SK-N-DZ (cell line): ENCODE measurements around the gene CUX1.
"Not testable (repeated sequence)": the region's sequence is repeated elsewhere in the genome, so short reads cannot be mapped to it uniquely, and the experiment has no call there.

Experiments used
- DNase-seq: peaks from one replicate; pipeline ENCODE4 v3.0.0-alpha.2; 2015; ENCODE audit warnings: low spot score

Gene CUX1

DNA sequence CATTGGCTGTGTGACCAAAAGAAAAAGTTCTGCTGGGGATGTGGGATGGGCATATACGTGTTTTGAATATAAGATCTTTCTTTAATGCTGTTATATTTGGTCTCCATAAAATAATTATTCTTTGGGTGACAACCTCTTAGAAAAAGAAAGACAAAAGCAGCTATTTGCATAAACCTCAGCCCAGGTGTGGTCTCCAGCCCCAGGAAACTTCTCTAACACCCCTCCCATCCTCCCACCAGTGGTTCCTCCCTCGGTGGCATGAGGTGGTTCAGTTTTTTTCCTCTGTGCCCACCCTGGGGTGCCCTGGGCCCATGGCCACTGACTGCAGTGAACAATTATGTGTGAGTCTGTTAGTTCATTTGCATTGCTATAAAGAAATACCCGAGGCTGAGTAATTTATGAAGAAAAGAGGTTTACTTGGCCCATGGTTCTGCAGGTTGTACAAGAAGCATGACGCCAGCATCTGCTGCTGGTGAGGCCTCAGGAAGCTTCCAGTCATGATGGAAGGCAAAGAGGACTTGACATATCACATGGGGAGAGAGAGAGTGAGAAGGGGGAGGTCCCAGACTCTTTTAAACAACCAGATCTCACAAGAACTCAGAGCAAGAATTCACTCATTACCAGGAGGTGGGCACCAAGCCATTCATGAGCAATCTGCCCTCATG, 165.9 kb downstream of the CUX1 start:
- no peak for DNase-seq

DNA sequence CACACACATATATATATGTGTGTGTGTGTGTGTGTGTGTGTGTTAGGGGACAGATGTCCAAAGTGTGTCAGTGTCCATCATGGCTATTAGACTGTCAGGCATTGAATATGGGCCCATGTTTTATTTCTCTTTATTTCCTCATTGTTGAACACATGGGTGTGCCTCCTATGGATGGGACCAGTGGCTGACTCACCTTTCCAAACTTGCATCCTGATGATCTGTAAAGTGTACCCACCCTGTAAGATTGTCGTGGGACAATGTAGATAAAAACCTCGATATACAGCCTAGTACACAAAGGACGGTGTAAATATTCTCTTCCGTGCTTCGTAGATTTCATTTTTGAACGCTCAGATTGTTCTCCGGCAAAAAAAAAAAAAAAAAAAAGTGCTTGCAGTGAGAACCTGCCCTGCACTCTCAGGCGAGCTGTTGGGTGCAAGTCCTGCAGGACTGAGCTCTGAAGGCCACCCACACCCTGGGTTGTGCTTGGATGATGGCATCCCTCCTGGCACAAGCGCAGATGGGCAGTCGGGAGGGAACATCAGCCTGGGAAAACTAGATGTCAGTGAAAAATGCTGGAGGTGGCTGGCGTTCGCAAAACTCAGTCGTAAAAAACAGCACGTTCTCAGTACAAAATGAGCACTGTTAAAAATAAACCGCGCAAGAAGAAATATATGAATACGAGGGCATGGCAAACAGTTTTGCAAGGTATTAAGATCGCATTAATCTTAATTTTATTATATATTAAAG, 166.9 kb downstream of the CUX1 start:
- DNase-seq, result no peak

DNA sequence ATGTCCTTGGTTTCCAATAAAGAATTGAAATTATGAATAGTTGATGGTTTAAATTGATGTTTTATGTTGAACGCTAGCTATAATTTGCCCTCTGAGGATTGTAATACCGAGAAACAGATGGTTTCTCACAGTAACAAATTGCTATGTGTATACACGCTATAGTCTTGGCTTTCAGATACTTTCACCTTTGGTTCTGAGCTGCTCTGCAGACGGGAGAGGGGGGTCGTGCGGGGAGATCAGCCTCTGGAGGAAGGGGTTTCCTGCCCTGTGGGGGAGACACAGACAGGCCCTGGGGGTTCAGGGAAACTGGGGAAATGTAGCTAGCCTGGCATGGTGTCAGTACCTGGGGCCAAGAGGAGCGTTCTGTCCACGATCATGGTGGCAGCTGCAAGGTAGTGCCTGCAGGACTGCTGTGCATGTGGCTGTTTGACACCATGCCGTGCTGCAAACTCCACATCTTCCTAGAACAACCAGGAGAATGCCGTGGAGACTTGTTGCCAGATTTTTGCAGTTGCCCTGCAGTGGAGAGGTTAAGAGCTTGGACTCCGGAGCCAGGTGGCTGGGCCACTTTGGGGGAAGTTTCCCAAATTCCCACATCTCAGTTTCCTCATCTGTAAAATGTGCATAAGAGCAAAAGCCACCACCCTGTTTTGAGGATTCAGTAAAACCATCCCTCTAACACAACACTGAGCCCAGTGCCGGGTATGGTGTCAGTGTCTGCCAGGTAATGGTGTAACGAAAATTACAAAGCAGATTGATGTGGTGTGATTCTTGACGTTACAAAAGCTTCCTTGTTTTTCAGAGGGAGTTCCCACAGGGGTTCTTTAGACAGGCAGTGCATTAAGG, 167.9 kb downstream of the CUX1 start:
- DNase-seq, result no peak

DNA sequence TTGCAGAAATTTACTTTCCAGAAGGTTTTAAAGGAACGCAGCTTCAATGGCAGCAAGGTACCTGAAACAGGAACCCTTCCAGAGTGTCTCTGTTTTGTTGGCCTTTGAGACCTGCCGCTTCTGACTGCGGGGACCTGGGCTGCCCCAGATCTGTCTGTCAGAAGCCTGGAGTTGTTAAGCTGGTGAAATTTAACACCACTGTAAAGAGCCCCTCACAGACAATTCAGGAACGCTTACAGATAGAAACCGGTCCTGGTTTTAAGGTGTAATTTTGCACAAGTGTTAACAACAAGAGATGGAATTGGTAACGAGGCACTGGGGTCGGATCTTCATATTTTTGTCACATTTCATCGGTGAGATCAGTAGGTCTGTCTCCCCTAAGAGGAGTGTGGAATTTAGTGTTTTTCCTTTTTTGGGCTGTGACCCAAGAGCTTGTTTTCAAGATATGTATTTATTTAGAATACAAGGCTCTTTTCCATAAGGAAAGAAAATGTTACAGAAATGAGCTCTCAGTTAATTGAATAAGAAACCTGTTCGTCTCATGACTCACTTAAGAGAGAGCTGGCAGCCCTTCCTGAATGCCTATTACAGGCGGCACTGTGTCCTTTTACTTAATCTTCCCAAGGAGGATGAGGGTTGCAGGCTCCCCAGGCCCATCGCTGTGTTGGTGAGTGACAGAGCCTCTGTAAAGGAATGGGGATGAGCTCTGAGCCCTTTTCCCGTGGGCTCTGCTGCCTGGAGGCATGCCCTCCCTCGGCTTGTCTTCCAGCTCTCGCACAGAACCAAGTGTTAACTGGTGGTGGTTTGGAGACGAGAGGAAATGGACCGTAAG, 168.7 kb downstream of the CUX1 start:
- no peak for DNase-seq

DNA sequence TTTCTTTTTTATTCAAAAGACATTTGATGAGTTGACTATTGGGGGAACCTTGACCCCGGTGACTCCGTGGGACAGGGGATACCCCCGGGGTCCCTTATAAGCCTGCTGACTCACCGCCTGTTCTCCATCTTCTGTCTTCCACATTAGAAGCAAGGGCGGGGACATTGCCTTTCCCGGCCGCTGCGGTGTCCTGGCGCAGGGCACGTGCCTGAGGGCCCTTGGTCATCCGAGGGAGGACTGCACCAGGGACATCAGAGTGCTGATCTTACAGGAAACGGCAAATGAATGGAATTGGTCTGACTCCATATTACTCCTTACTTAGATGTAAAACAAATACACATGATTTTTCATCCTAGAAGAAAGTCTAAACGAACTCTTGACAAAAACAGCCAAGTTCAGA, 170.1 kb downstream of the CUX1 start:
- DNase-seq, result no peak

DNA sequence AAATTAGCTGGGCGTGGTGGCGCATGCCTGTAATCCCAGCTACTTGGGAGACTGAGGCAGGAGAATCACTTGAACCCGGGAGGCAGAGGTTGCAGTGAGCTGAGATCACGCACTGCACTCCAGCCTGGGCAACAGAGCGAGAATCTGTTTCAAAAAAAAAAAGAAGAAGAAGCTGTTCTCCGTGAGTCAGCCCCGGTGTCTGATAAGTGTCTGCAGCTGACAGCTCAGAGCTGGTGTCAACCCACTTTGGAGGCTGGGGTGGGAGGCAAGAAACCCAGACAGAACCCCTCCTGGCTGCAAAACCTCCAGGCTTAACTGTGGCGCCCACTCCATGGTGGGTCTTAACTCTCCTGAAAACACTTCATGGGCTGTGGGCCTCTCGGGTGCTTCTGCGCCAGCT, 170.6 kb downstream of the CUX1 start:
- DNase-seq, result not testable (repeated sequence)

DNA sequence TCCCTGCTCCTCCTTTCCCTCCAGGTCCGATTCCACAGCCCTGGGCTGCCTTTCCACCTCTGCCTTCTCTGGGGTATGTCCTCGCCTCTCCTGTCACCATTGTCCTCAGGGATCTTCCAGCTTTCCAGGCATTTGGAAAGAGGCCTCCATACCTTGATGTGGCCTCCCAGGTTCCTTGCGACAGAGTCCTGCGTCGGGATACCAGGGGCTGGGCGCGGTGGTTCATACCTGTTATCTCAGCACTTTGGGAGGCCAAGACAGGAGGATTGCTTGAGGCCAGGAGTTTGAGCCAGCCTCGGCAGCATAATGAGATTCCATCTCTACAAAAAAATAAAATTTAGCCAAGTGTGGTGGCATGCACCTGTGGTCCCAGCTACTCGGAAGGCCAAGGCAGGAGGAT, 171.1 kb downstream of the CUX1 start:
- no peak for DNase-seq

DNA sequence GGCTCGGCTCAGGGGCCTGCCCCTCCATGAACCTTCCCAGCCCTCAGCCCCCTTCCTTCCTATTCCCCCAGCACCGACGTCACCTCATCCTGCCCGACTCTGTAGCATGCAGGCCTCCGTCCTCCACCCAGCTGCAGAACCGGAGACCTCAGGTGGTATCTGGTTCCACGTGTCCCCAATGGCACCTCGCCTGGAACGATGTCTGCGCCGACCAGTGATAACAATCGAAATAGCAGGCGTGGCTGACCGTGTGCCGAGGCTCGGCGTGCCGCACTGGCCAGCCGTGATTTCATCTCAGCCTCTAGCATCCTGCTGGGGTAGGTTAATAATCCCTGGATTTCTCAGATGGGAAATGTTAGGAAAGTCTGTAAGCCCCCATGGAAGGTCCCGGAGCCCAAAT, 171.7 kb downstream of the CUX1 start:
- no peak for DNase-seq

DNA sequence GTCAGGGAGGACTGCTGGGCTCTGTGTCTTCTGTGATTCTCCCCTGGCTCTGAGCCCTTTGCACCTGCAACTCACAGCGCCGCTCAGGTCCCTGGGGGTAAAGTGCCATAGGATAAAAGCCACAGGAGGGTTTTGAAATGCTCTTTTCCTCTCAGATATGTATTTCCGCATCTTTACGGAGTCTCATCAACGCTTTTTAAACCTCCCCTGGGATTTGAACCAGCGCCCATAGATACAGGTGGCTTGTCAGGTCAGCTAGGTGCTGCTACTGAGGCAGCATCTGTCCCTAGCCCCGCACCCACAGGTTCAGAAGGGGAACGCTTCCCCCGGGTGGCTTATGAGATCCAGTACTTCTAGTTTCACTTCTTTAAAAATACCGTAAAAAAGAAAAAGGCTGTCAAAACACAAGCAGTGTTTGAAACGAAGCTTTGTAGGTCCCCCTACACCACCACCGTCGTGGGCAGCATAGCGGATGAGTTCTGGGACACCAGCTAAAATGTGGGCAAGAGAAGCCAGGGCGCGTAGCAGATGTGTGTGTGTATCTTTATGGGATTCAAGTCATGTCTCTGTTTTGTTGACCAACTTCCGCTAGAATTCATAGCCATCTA, 173.5 kb downstream of the CUX1 start:
- no peak for DNase-seq

DNA sequence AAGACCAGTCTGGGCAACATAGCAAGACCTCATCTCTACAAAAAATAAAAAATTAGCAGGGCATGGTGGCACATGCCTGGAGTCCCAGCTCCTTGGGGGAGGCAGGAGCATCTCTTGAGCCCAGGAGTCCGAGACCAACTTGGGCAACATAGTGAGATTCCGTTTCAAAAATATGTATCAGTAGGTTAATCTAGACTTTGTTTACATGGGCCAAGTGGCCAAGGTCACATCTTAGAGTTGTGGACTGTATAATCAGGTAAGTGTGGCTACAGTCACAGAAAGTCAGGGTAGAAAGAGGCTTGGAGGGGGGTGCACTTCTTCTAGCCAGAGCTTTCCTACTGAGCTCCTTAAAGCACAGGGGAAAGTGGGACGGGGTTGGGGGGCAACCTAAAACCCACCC, 174.4 kb downstream of the CUX1 start:
- no peak for DNase-seq

DNA sequence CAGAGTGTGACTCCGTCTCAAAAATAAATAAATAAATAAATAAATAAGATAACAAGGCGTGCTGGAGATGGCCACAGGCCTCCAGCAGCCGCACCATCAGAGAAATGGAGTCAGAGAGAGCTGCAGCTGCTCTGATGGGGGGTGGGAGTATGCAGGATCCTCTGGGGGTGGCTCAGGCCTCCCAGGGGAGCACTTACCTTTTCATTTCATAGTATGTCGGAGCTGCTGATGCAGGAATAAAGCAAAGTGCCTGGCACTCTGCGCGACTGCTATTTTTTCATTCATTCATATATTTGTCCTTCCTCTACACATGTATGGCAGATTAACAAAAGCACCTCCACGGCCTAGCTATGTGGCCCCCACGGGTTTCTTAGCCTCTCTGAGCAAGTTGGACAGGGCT, 175.9 kb downstream of the CUX1 start:
- DNase-seq, result no peak

DNA sequence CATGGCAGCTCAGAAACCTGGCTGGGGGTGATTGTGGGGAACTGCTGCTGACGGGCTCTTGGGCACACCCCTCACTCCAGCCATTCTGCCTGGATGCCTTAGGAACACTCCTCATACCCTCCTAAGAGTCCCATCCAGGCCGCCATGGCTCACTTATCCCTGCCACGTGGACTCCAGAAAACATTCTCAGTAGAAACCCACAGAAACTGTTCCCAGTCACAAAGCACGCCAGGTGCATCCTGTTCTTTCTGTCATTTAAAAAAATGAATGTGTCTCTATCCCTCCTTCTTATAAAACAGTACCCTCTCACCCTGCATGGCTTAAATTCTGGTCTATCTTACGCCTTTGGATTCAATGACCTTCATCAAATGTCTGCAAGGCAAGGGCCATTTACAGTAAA, 177.7 kb downstream of the CUX1 start:
- no peak for DNase-seq

DNA sequence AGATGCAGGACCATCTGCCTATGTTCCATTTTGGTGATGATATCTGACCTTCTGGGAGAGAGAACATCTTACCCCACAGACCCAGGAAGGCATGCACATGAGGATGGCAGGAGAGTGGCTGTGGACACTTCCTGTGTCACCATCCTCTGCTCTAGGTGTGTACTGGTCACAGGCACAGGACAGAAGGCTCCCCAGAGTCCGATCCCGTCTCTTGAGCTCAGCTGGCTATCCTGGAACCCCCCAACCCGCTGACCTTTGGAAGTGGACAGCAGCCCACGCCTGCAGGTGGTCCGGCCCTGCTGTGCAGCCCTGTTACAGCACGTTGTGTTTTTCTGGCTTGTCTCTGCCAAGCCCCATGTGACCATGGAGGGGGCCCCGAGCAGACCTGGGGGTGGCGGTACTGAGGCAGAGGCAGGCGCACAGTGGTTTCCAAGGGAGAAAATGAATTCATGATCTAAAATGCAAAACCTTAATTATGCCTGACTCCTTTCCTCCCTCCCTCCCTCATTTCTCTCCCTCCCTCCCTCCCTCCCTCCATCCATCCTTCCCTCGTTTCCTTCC, 178.8 kb downstream of the CUX1 start:
- no peak for DNase-seq

DNA sequence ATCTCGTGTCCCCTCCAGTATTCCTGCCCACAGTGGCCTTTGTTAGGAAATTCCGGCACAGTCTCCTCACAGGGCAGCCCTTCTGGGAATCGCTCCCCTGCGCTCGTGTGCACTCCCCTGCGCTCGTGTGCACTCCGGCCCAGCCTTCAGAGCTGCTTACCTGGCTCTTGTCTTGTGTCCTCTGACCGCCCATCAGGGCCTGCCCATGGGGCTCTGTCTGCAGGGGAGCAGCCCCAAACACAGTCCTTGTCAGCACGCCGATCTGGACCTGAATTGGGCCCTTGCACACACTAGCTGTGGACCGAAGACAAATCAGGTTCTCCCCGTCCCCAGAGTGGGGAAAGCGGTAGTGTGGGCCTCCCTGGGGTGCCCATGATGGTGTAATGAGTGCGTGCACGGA, 179.4 kb downstream of the CUX1 start:
- no peak for DNase-seq

DNA sequence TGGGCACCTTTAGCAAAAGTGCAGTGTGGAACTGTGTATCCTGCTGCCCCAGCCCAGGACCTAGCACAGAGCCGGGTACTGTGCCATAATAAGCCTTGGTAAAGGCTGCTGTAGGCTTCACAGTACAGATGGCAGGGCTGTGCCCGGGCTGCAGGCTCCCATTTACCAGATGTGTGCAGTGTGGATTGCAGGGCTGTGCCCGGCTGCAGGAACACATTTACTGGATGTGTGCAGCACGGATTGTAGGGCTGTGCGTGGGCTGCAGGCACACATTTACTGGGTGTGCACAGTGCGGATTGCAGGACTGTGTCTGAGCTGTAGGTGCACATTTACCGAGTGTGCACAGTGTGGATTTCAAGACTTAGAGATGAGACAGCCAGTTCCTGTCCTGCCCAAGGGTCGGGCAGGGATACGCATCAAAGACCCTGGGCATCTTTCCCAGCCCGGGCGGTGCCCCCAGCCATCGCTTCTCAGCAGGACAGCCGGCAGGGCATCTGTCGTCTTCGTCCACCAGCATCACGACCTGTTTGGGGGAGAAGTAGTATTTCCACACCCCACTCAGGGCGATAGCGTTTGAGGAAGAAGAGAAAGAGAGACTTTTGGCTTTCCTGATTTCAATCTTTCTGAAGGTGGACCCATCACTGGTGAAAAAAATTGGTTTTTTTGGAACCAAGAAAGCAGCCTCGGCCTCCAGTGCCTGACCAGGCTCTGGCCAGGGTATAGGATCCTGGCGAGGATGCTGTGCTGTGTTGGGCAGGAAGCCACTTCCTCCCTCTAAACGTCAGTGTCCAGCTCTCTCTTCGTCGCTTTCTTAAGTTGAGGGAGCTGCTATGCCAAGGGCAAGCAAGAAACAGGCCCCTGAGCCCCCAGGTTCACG, 180.8 kb downstream of the CUX1 start:
- DNase-seq, result no peak

DNA sequence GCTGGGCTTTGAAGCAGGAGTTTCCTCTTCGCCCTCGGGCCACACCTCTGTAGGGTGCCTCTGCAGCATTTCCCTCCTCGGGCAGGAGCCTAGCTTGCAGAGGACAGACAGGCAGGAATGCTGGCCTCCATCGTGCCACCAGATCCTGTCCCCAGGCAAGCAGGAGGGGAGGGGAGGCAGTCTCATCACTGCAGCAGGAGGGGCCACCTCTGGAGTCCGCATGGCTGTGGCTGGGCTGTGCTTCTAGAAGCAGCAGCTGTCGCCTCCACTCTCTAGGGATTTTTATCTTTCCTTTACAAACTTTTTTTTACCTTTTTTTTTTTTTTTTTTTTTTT, 181.4 kb downstream of the CUX1 start:
- DNase-seq, result no peak

DNA sequence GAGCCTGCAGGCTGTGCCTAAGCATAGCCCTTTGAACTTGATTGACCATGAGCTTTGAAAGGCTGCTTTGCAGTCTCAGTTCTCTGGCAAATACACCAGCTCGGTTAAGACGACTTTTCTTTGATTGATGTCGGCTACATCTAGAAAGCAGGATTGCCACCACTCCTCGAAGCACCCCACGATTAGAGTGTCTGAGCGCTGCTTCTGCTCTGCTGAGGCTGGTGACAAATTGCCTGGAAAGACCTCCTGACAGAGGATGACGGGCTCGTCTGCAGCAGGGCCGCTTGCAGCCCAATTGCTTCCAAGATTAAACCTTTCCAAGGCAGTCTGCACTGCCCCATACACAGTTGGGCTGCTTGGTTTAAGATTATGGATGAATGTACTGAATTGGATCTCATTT, 182.0 kb downstream of the CUX1 start:
- no peak for DNase-seq

DNA sequence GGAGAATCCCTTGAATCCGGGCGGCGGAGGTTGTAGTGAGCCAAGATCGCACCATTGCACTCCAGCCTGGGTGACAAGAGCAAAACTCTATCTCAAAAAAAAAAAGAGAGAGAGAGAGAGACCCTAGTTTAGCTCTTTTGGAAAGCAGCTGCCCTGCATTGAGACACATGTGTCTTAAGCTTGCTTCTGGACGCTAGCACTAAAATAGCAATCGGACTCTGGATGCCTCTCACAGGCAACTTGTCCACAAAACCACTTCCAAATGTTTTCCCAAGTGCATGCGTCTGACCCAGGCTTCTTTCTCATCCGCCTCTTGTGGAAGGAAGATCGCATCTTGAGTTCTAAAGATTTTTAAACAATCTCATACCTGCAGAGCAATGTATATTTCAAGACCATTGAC, 182.7 kb downstream of the CUX1 start:
- no peak for DNase-seq

DNA sequence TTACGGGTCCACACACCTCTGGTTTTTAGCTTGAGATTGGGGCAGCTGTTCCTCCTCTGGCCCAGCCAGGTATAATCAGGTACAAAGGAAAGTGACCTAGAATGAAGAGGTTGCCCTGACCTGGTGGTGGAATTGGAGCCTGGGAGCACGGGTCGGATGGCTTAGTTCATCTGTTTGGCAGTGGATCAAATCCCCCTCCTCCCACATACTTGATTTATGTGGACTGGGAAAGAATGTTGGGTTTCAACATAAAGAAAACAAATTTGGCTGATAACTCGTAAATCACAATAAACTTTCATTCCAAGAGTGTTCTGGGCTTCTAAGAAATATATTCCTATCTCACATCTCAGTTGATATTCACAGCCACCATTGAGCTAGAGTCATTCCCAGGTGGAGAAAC, 186.8 kb downstream of the CUX1 start:
- no peak for DNase-seq

DNA sequence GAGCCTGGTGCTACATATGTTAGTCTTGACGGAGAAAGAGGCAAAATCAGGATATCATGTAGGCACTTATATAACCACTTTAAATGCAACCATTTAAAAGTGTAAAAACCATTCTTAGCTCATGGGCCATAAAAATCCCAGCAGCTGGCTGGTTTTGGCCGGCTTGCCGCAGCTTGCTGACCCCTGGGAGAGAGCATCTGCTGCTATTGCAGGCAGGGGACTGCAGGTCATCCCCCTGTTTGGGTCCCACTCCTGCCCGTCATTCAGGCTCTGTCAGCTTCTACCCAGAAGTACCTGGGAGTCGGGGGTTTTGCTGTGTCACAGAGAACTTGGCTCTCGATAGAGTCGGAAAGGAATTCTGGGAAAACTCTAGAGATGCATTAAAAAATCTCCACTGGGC, 187.4 kb downstream of the CUX1 start:
- no peak for DNase-seq
